Calu3 (cell line): Measurements from ENCODE around the gene NDUFC2. TPM values are rescaled to one million over a fixed set of nuclear protein-coding genes. Genes with fewer than 3 reads are reported as not detected.

ENCODE experiments used
- BruUV-seq: library from RNA; stranded (reverse); fragments of 400-500 nt; replicated peaks from 2 replicates; lab custom pipeline; 2021; lab: Mats Ljungman, UMichigan
- CTCF ChIA-PET: fragments of 300-600 bp; sonication (Branson Sonifier 250); formaldehyde crosslinking; loops from one replicate; lab custom pipeline; 2022; ENCODE audit warnings: antibody characterized with exemption; lab: Charles Lee
- DNase-seq: peaks from one replicate; pipeline ENCODE4 v3.0.0; 2022
- H3K27ac Mint-ChIP-seq: one replicate; pipeline ENCODE4 v1.8.0; 2022; ENCODE audit warnings: mixed read lengths; ENCODE audit not compliant: unreplicated experiment
- H3K27me3 Mint-ChIP-seq: one replicate; pipeline ENCODE4 v1.8.0; 2022; ENCODE audit warnings: mixed read lengths; ENCODE audit not compliant: unreplicated experiment
- H3K36me3 Mint-ChIP-seq: one replicate; pipeline ENCODE4 v1.8.0; 2022; ENCODE audit warnings: mild to moderate bottlenecking, moderate library complexity, mixed read lengths; ENCODE audit not compliant: insufficient read depth, unreplicated experiment
- H3K4me1 Mint-ChIP-seq: one replicate; pipeline ENCODE4 v1.8.0; 2022; ENCODE audit warnings: mild to moderate bottlenecking, low read depth, mixed read lengths; ENCODE audit not compliant: unreplicated experiment
- H3K4me3 Mint-ChIP-seq: one replicate; pipeline ENCODE4 v1.8.0; 2022; ENCODE audit warnings: mild to moderate bottlenecking, low read depth, moderate library complexity, mixed read lengths; ENCODE audit not compliant: unreplicated experiment
- H3K9me3 Mint-ChIP-seq: one replicate; pipeline ENCODE4 v1.8.0; 2022; ENCODE audit warnings: low read depth, mixed read lengths; ENCODE audit not compliant: unreplicated experiment
- intact Hi-C: fragments of 100-400 bp; cut with micrococcal nuclease; formaldehyde crosslinking; loops from one replicate; pipeline ENCODE4 v1.10.0; 2022; ENCODE audit not compliant: unreplicated experiment
- total RNA-seq: library from RNA; stranded (reverse); gene quantifications from 2 replicates; pipeline ENCODE4 v1.2.3, GENCODE V29; 2022
- TF ChIP-seq, protein P1 (sequence below): fragments of 200-600 bp; IDR thresholded peaks from one replicate; pipeline ENCODE4 v1.8.0; 2022; ENCODE audit warnings: antibody characterized with exemption; ENCODE audit not compliant: unreplicated experiment

NDUFC2 gene
- total RNA-seq, 1 experiment from 2014 or later: 343 TPM

DNA sequence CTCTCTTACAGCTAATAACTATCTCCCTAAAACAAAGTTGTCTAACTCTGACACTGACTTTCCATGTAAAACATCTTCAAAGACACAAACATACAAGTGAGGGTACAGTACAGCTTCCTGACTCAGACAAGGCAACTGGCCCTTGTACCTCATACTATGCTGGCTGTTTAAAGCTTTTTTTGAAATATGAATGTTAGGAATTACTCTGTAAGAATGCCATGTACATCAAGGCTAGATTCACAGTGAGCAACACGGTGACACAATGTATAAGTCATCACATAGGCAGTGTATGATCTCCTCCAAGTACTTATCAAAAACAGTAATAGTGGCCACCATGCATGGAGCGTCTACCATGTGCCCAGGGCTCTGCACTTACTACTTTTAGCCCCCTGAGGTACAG lies 31.2 kb upstream of the NDUFC2 start:
- Mint-ChIP-seq H3K36me3 (peaks cover 32% of the 10 kb centered on the region), H3K4me3 (no peak overlapping the region), H3K27me3 (no peaks in the 10 kb centered on the region), H3K27ac (no peak overlapping the region), H3K4me1 (no peaks in the 10 kb centered on the region), H3K9me3 (no peaks in the 10 kb centered on the region)
- no peak for DNase-seq
- BruUV-seq: no TSS peak
- CTCF ChIA-PET: interaction anchor here (0.6 kb wide), 1 partner anchor 12 kb away, joined by 4 read pairs; no protein-coding TSS in a partner anchor
- intact Hi-C loops: no loop called here
- TF ChIP-seq, protein P1, sequence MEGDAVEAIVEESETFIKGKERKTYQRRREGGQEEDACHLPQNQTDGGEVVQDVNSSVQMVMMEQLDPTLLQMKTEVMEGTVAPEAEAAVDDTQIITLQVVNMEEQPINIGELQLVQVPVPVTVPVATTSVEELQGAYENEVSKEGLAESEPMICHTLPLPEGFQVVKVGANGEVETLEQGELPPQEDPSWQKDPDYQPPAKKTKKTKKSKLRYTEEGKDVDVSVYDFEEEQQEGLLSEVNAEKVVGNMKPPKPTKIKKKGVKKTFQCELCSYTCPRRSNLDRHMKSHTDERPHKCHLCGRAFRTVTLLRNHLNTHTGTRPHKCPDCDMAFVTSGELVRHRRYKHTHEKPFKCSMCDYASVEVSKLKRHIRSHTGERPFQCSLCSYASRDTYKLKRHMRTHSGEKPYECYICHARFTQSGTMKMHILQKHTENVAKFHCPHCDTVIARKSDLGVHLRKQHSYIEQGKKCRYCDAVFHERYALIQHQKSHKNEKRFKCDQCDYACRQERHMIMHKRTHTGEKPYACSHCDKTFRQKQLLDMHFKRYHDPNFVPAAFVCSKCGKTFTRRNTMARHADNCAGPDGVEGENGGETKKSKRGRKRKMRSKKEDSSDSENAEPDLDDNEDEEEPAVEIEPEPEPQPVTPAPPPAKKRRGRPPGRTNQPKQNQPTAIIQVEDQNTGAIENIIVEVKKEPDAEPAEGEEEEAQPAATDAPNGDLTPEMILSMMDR: no peak

DNA sequence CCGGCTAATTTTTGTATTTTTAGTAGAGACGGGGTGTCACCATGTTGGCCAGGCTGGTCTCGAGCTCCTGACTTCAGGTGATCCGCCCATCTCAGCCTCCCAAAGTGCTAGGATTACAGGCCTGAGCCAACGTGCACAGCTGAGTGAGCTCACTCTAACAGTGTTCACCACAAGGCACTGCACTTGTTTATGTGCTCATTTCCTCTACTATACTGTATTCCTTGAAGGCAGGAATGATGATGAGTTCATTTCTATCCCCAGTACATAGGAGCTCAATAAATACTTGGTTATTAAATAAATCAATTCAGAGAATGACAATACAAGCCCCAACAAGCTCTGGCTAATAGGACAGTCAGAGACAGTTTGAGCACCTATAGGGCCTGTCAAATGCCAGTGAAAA lies 30.7 kb upstream of the NDUFC2 start:
- no TSS peak for BruUV-seq
- H3K9me3 Mint-ChIP-seq: no peaks in the 10 kb centered on the region
- H3K27me3 Mint-ChIP-seq: no peaks in the 10 kb centered on the region
- DNase-seq: no peak
- CTCF ChIA-PET: no interaction called here
- H3K4me1 Mint-ChIP-seq: no peaks in the 10 kb centered on the region
- H3K4me3 Mint-ChIP-seq: no peak overlapping the region
- H3K27ac Mint-ChIP-seq: no peak overlapping the region
- TF ChIP-seq, protein P1: no peak
- intact Hi-C loops: no loop called here
- H3K36me3 Mint-ChIP-seq: peaks cover 33% of the 10 kb centered on the region

DNA sequence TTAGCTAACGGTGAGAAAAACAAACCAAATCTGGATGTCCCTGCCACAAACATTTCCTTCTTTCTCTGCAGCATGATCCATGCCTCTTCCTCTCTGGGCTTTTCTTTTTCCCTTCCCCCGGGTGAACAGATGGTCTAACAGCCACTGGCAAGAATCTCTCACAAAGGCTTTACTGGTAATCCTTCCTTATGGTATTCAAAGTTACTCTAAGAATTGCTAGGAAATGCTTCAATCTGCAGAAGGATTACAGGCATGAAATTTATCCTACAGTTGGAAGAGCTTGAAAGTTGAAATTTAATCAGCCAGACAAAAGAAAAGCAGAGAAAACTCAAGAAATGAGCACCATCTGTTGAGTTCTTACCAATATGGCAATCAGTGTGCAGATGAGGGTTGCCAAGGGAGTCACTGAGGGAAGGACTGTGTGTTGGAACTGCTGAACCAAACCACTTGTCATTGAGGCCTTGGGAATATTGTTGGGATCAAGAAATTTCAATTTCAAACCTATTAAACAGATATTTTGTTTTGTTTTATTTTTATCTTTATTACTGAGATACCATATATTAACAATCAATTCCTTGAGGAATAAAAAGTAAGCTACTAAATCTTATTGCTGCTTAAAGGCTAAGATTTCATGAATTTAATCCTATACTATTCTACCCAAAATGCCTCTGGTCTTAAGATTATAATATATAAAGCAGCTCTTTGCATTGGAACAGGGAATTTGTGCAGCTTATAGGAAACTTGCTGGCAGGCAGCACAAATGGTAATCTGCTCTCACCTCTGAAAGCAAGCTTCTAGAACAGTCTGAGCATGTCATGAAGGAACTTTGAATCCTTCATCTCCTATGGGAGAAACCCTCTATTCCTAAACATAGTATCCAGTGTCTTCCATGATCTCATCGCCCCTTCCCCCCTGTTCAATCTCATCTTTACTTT lies 29.7 kb upstream of the NDUFC2 start:
- TF ChIP-seq, protein P1: no peak
- no peaks in the 10 kb centered on the region for H3K4me1 Mint-ChIP-seq
- peaks cover 33% of the 10 kb centered on the region for H3K36me3 Mint-ChIP-seq
- DNase-seq: no peak
- H3K27ac Mint-ChIP-seq: no peak overlapping the region
- no TSS peak for BruUV-seq
- H3K9me3 Mint-ChIP-seq: no peaks in the 10 kb centered on the region
- H3K27me3 Mint-ChIP-seq: no peaks in the 10 kb centered on the region
- CTCF ChIA-PET: no interaction called here
- intact Hi-C loops: no loop called here
- H3K4me3 Mint-ChIP-seq: no peak overlapping the region

DNA sequence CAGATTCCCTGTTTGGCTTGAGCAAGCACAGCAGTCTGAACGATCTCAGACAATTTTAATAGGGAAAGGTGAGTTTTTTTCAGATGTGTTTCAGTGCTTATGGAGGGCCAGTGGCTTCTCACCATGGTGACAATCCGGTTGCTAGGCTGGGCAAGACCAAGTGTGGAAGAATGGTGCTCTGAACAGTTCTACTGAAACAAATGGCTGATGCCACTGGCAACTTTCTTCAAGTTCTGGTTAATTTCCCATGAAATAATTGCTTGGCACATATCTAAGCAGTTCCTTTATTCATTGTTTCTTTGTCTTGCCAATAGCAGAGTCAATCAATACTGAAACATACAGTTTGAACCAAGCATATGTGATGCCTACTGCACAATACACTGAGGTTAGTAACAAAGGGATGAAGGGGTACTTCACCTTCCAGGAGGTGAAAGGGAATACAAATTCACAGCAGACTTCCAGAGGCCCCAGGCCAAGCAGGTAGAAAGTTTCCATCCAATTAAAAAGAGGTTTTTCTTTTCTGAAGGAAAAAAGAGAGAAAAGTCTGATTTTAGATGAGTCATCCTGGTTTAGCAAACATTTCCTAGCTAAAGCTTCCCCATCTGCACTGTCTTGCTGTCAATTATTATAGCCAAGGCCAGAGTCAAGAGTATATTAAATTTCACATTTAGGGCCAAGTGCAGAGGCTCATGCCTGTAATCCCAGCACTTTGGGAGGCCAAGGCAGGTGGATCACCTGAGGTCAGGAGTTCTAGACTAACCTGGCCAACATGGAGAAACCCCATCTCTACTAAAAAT lies 21.2 kb upstream of the NDUFC2 start:
- intact Hi-C loops: no loop called here
- CTCF ChIA-PET: no interaction called here
- BruUV-seq: no TSS peak
- no peaks in the 10 kb centered on the region for H3K9me3 Mint-ChIP-seq
- H3K4me1 Mint-ChIP-seq: no peaks in the 10 kb centered on the region
- H3K27me3 Mint-ChIP-seq: no peaks in the 10 kb centered on the region
- peaks cover 16% of the 10 kb centered on the region for H3K36me3 Mint-ChIP-seq
- DNase-seq: no peak
- no peak overlapping the region for H3K4me3 Mint-ChIP-seq
- TF ChIP-seq, protein P1: no peak
- H3K27ac Mint-ChIP-seq: no peak overlapping the region
